Measurements from ENCODE around the gene PCOLCE2.

PCOLCE2 gene

GRCh38 chr3:142779591-142779990, 109.3 kb downstream of the PCOLCE2 start:
- Histone ChIP-seq H3K4me1 (ENCODE audit: control insufficient read depth, insufficient read depth, low read length) (no peaks in the 10 kb centered on the region), H3K27ac (ENCODE audit: low read length) (no peak overlapping the region), H3K36me3 (ENCODE audit: control insufficient read depth in 2 of 2, insufficient read depth in 2 of 2, low read length in 2 of 2) (peaks cover 2 to 5% of the 10 kb centered on the region in 2 donors), H3K27me3 (ENCODE audit: control insufficient read depth in 1 of 2, insufficient read depth in 2 of 2, low read length in 2 of 2) (no peaks in the 10 kb centered on the region), H3K4me3 (ENCODE audit: low read length in 2 of 2) (no peak overlapping the region), H3K9ac (ENCODE audit: low read length in 2 of 2) (no peak overlapping the region), H3K9me3 (ENCODE audit: control insufficient read depth in 2 of 2, low read length in 2 of 2) (no peaks in the 10 kb centered on the region)

GRCh38 chr3:142778541-142778940, 110.3 kb downstream of the PCOLCE2 start:
- H3K9ac ChIP-seq (ENCODE audit: low read length in 2 of 2), result no peak overlapping the region
- H3K27me3 ChIP-seq (ENCODE audit: control insufficient read depth in 1 of 2, insufficient read depth in 2 of 2, low read length in 2 of 2), result no peaks in the 10 kb centered on the region
- H3K4me3 ChIP-seq (ENCODE audit: low read length in 2 of 2), result no peak overlapping the region
- H3K36me3 ChIP-seq (ENCODE audit: control insufficient read depth in 2 of 2, insufficient read depth in 2 of 2, low read length in 2 of 2), result peaks cover 2 to 5% of the 10 kb centered on the region in 2 donors
- no peak overlapping the region for H3K27ac ChIP-seq (ENCODE audit: low read length)
- no peaks in the 10 kb centered on the region for H3K4me1 ChIP-seq (ENCODE audit: control insufficient read depth, insufficient read depth, low read length)
- H3K9me3 ChIP-seq (ENCODE audit: control insufficient read depth in 2 of 2, low read length in 2 of 2), result no peaks in the 10 kb centered on the region

GRCh38 chr3:142777927-142778326, 111.0 kb downstream of the PCOLCE2 start:
- Histone ChIP-seq H3K4me1 (ENCODE audit: control insufficient read depth, insufficient read depth, low read length) (no peaks in the 10 kb centered on the region), H3K36me3 (ENCODE audit: control insufficient read depth in 2 of 2, insufficient read depth in 2 of 2, low read length in 2 of 2) (peaks cover 2 to 5% of the 10 kb centered on the region in 2 donors), H3K9me3 (ENCODE audit: control insufficient read depth in 2 of 2, low read length in 2 of 2) (no peaks in the 10 kb centered on the region), H3K27ac (ENCODE audit: low read length) (no peak overlapping the region), H3K27me3 (ENCODE audit: control insufficient read depth in 1 of 2, insufficient read depth in 2 of 2, low read length in 2 of 2) (no peaks in the 10 kb centered on the region), H3K4me3 (ENCODE audit: low read length in 2 of 2) (no peak overlapping the region), H3K9ac (ENCODE audit: low read length in 2 of 2) (no peak overlapping the region)

- no peaks in the 10 kb centered on the region for H3K36me3 ChIP-seq (ENCODE audit: control insufficient read depth in 2 of 2, insufficient read depth in 2 of 2, low read length in 2 of 2)
- H3K27ac ChIP-seq (ENCODE audit: low read length), result no peak overlapping the region
- H3K4me1 ChIP-seq (ENCODE audit: control insufficient read depth, insufficient read depth, low read length), result no peaks in the 10 kb centered on the region
- no peaks in the 10 kb centered on the region for H3K9me3 ChIP-seq (ENCODE audit: control insufficient read depth in 2 of 2, low read length in 2 of 2)
- no peaks in the 10 kb centered on the region for H3K27me3 ChIP-seq (ENCODE audit: control insufficient read depth in 1 of 2, insufficient read depth in 2 of 2, low read length in 2 of 2)
- no peak overlapping the region for H3K9ac ChIP-seq (ENCODE audit: low read length in 2 of 2)
- no peak overlapping the region for H3K4me3 ChIP-seq (ENCODE audit: low read length in 2 of 2)
Observed at GRCh38 chr3:142768338-142768737, 120.5 kb downstream of the PCOLCE2 start.

Measured in stomach smooth muscle (tissue), 2 donors.